ENCODE results near the gene ZNF714. TPM values are rescaled to one million over a fixed set of nuclear protein-coding genes. Genes with fewer than 3 reads are reported as not detected.

ZNF714 gene
- total and polyA plus RNA-seq, 9 of the 15 experiments (the other 6 are each of a cell fraction or from before 2014, with no cell fraction given), result 16.2 to 40.8 (median 28.9) TPM

GRCh38 chr19:21151460-21151859 lies 69.5 kb downstream of the ZNF714 start (continued):
- TF ChIP-seq GTF2E2 (tag; IDR thresholded peaks at IDR 0.05), result no peak
- 0 out of 2 replicates have a peak, but pooled peaks have one; percentile 7 for TF ChIP-seq C11orf30 (IDR thresholded peaks at IDR 0.05; ENCODE audit: low read depth)
- no peak for TF ChIP-seq SMARCA4 (IDR thresholded peaks at IDR 0.05)
- no peak for TF ChIP-seq CBX3 (IDR thresholded peaks at IDR 0.05; ENCODE audit: borderline replicate concordance in 1 of 2, low read length in 2 of 2)
- TF ChIP-seq ZEB2 (IDR thresholded peaks at IDR 0.05), result no peak
- no peak for TF ChIP-seq CEBPG (CRISPR knock-in tag; IDR thresholded peaks at IDR 0.05)
- no peak for TF ChIP-seq CEBPG (tag; conservative IDR thresholded peaks at IDR 0.05 in 1 of 2, IDR thresholded peaks at IDR 0.05 in 1 of 2)
- no peak for TF ChIP-seq FOXK2 (conservative IDR thresholded peaks at IDR 0.05 in 1 of 2, IDR thresholded peaks at IDR 0.05 in 1 of 2; ENCODE audit: low read depth in 2 of 2)
- no peak for TF ChIP-seq CHD2 (IDR thresholded peaks at IDR 0.05; ENCODE audit: low read depth, low read length)
- no peak for TF ChIP-seq ERF (CRISPR knock-in tag; IDR thresholded peaks at IDR 0.05)
- TF ChIP-seq MAFG (tag; conservative IDR thresholded peaks at IDR 0.05), result peak; percentile 41
- no peak for TF ChIP-seq MYBL2 (IDR thresholded peaks at IDR 0.05; ENCODE audit: low read depth)
- no peak for TF ChIP-seq MYBL2 (CRISPR knock-in tag; IDR thresholded peaks at IDR 0.05; ENCODE audit: borderline replicate concordance)
- TF ChIP-seq, protein P1, sequence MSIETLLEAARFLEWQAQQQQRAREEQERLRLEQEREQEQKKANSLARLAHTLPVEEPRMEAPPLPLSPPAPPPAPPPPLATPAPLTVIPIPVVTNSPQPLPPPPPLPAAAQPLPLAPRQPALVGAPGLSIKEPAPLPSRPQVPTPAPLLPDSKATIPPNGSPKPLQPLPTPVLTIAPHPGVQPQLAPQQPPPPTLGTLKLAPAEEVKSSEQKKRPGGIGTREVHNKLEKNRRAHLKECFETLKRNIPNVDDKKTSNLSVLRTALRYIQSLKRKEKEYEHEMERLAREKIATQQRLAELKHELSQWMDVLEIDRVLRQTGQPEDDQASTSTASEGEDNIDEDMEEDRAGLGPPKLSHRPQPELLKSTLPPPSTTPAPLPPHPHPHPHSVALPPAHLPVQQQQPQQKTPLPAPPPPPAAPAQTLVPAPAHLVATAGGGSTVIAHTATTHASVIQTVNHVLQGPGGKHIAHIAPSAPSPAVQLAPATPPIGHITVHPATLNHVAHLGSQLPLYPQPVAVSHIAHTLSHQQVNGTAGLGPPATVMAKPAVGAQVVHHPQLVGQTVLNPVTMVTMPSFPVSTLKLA (conservative IDR thresholded peaks at IDR 0.05), result no peak
- TF ChIP-seq, protein P2, sequence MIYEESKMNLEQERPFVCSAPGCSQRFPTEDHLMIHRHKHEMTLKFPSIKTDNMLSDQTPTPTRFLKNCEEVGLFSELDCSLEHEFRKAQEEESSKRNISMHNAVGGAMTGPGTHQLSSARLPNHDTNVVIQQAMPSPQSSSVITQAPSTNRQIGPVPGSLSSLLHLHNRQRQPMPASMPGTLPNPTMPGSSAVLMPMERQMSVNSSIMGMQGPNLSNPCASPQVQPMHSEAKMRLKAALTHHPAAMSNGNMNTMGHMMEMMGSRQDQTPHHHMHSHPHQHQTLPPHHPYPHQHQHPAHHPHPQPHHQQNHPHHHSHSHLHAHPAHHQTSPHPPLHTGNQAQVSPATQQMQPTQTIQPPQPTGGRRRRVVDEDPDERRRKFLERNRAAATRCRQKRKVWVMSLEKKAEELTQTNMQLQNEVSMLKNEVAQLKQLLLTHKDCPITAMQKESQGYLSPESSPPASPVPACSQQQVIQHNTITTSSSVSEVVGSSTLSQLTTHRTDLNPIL (CRISPR knock-in tag; IDR thresholded peaks at IDR 0.05), result no peak
- no peak for TF ChIP-seq SRSF3 (IDR thresholded peaks at IDR 0.05; ENCODE audit: insufficient read depth, low read length)
- TF ChIP-seq RAD21 (CRISPR knock-in tag; conservative IDR thresholded peaks at IDR 0.05 in 1 of 2, IDR thresholded peaks at IDR 0.05 in 1 of 2), result peak in 1 of 2 experiments; percentile 4; a peak in 1 of 4 replicates
- TF ChIP-seq NFE2 (IDR thresholded peaks at IDR 0.05; ENCODE audit: low read depth), result peak; percentile 80
- TF ChIP-seq SAP30 (IDR thresholded peaks at IDR 0.05; ENCODE audit: borderline replicate concordance, insufficient read depth, low read depth, low read length, poor library complexity, severe bottlenecking), result no peak
- no peak for TF ChIP-seq ZNF143 (CRISPR knock-in tag; IDR thresholded peaks at IDR 0.05)
- no peak for TF ChIP-seq SIN3A (IDR thresholded peaks at IDR 0.05; ENCODE audit: borderline replicate concordance in 2 of 2, control insufficient read depth in 1 of 2, low read depth in 2 of 2, low read length in 2 of 2)
- TF ChIP-seq, protein P3, sequence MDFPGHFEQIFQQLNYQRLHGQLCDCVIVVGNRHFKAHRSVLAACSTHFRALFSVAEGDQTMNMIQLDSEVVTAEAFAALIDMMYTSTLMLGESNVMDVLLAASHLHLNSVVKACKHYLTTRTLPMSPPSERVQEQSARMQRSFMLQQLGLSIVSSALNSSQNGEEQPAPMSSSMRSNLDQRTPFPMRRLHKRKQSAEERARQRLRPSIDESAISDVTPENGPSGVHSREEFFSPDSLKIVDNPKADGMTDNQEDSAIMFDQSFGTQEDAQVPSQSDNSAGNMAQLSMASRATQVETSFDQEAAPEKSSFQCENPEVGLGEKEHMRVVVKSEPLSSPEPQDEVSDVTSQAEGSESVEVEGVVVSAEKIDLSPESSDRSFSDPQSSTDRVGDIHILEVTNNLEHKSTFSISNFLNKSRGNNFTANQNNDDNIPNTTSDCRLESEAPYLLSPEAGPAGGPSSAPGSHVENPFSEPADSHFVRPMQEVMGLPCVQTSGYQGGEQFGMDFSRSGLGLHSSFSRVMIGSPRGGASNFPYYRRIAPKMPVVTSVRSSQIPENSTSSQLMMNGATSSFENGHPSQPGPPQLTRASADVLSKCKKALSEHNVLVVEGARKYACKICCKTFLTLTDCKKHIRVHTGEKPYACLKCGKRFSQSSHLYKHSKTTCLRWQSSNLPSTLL (IDR thresholded peaks at IDR 0.05), result no peak
- peak; percentile 67 for TF ChIP-seq ZNF316 (IDR thresholded peaks at IDR 0.05)
- TF ChIP-seq PHB (CRISPR knock-in tag; IDR thresholded peaks at IDR 0.05), result no peak

All from K562 (cell line).